HG03066 (cell line): ENCODE measurements around the gene PCNX1.

Experiments used
- ATAC-seq: cut with Tn5 transposase; IDR thresholded peaks from one replicate; pipeline ENCODE4 v1.9.1; 2021; ENCODE audit warnings: low read depth; ENCODE audit not compliant: unreplicated experiment

Gene PCNX1

DNA sequence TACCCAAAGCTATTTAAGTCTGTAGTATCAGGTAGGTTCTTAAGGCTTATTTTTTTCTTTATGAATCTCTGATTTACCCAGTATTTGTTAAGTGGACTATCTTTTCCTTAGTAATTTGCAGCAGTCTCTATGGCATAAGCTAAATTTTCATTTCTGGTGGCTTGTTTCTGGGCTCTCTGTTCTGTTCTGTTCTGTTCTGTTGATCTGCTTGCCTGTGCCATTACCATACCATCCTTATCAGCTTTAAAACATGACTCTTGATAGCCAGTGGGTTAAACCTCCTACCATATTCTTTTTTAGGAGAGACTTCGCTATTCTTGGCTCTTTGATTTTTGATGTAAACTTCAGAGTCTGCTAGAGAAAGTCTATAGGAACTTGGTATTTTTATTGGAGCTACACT, 46.8 kb downstream of the PCNX1 start:
- no peak for ATAC-seq

DNA sequence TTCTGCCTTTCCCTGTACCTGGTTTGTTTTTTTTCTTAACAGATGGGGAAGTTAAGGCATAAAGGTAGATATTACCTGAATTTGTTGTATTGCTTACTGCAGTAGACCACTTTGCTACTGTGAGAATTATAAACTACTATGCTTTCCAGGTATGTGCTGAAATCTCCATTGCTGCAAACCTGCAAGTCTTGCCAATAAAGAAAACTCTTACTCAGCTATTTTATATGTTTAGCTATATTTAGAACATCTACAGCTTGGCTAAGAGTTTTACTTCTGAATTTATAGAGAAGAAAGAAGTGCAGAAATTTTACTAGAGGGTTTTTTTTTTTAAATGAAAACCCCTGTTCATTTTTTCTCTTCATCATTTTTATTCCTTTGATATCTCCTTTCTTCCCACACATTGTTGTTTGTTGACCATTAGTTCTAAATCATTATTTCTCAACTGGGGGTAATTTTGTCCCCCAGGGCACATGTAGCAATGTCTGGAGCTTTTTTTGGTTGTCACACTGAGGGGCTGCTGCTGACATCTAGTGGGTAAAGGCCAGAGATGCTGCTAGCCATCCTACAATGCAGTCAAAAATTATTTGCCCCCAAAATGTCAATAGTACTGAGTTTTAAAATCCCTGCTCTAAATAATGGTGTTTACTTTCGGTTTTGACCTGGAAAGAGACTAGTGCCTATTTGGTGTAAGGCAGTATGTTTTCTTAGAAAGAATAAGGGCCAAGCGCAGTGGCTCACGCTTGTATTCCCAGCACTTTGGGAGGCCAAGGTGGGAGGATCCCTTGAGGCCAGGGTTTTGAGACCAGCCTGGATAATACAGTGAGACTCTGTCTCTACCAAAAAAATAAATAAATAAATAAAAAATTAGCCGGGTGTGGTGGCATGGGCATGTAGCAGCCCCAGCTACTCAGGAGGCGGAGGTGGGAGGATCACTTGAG, 48.6 kb downstream of the PCNX1 start:
- no peak for ATAC-seq

DNA sequence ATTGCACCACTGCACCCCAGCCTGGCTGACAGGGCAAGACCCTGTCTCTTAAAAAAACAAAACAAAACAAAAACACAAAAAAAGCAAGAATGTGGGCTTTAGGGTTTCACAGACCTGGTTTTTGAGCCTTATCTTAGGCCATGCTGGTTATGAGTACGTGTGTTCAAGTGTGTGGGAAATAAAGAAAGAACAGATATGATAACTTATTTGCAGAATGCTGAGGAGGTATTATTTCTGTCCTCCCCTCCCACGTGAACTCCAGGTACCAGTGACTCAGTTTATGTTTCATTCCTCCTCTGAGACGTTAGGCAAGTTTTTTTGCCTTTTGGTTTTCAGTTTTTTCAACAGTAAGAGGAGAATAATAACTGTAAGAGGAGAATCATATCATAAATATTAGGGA, 49.3 kb downstream of the PCNX1 start:
- ATAC-seq: no peak

DNA sequence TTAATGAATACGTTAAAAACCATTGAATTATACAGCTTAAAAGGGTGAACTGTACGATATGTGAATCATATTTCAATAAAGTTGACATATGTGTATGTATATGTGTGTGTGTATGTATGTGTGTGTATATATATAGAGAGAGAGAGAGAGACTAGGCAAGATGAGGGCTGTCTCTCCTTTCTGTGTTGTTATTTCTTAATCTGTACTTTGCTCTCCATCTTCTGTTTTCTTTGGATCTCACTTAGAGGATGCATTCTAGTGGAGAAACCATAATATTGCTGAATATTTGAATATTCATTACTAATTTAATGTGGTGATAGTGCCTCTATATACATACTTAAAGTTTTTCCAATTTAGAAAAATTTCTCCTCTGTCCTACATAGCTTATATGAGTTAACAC, 50.5 kb downstream of the PCNX1 start:
- no peak for ATAC-seq

DNA sequence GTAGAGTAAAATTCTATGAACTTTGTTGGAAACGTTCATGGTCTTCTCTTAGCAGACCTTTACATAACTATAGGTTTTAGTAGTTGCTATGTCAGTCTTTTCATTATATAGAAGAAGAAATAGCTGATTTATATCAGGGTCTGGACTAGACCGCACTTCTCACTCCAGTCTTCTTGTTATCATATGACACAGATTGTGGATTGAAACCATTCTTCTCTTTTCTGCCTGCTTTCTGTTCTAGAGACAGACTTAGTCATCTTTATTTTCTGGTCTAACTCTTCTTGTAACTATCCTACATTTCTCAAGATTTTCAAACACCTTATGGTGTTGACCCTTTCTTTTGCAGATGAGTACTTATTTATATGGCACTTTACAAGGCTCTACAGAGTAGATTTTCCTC, 55.7 kb downstream of the PCNX1 start:
- ATAC-seq: no peak

DNA sequence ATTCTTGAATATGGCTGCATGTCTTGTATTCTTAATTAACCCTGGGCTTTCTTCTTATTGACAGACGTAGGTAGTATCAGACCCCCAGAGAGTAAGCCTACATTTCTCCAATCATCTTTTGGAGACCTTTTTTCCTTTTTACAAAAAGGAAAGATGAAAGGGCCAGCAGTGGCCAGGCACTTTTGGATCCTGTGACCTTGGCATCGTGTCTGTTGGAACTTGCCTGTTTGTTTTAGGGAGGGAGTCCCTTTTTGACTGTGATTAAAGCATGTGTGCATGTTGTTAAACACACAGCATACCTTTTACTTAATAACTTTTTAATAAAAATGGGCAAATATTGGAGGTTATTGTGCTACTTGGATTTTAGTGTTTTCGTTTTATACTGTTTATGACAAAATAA, 57.2 kb downstream of the PCNX1 start:
- ATAC-seq: no peak

DNA sequence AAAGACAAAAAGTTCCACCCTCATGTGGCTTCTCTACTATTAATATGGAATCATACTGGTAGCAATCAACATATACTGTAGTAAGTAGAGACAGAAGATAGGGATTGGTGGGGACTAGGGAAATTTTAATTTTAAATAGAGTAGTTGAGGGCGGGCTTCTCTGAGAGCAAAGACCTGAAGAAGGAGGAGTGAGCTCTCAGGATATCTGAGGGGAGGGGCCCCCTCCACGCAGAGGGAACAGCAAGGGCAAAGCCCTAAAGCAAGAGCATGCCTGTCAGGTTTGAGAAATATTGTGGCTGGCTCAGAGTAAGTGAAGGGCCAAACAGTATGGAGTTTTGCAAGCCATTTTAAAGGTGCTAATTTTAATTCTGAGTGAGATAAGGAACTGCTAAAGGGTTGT, 64.3 kb downstream of the PCNX1 start:
- no peak for ATAC-seq

DNA sequence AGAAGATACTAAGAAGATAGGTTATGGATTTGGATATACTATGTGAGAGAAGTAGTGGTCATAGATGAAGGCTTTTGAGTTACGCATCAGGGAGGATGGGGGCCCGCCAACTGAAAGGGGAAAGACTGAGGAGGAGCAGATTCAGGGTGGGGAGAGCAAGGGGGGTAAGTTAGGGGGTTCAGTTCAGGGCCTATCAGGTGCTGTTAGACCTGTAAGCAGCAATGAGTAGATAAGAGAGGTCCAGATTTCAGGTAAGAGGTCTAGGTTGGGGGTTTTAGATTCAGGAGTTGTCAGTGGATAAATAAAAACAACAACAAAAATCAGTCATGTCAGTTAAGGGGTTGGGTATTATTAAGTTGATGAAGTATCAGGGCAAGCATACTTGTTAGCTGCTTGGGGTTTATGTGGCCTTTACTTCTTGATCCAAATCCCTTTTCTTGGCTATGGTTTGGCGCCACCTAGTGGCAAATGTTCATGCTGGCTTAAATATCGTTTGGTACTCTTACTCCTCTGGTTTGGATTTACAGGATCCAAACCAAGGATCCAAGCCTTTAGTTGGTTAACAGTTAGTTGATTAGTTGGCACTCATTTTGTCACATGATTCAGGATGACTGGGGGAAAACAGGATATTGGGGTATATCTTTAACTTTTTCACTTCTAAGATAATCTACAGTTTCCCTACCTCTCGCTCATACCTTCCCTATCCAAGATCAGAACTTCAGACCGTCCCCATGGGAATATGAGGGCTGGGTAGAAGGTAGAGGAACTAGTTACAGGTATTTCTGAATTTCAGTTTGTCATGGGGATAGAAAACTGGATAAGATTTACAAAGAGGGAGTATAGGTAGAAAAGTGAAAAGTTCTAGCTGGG, 65.1 kb downstream of the PCNX1 start:
- no peak for ATAC-seq

DNA sequence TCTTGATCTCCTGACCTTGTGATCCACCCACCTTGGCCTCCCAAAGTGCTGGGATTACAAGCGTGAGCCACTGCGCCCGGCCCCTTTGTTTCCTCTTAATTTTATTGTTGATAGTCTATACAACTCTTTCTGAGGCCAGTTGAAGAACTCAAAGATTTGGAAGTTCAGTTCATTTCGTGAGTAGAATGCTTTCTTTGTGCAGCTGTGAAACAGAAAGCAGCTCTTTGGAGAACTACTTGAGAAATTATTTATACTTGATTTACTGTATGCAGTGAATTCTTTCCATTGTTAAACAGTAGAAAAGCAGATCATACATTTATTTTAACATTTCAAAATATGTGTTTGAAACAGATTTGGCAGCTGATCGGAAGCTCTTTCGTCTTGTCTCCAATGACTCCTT, 69.3 kb downstream of the PCNX1 start:
- ATAC-seq: no peak

DNA sequence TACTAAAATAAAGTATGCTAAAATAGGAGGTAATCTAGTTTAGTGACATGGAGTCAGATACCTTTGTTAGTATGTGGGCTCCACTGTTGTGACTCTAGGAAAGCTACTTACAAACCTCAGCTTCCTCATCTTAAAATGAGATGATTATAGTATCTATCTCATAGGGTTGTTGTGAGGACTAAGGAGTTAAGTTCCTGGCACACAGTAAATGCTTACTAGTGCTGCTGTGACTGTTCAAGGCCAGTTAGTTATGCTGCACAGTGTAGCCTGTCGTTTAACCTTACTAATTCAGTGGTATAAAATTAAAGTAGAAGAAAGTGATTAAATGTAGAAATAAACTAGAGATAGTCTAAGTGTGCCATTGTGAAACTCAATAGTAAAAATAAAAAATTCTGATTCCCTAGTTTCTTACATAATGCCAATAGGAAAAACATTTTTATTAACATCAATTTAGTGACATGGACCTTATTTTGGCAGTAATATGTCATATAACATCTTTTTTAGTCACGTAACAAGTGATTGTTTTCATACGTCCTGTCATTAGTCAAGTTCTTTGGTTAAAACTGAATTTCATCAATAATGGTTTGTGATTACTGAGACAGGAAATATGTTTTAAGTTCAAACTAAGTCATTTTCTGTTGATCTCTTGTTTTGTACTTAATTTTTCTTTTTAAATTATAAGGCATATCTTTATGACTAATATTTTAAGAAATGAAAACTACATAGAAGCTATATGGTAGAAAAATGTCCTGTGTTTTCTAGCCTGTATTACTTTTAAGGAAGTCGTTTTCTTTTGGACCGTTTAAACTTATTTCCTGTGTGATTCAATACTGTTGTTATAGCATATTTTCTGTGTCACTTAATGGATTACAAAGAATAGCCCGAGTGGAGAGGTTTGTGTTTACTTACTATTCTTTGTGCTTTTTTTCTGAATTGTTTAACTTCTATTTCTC, 74.0 kb downstream of the PCNX1 start:
- no peak for ATAC-seq

DNA sequence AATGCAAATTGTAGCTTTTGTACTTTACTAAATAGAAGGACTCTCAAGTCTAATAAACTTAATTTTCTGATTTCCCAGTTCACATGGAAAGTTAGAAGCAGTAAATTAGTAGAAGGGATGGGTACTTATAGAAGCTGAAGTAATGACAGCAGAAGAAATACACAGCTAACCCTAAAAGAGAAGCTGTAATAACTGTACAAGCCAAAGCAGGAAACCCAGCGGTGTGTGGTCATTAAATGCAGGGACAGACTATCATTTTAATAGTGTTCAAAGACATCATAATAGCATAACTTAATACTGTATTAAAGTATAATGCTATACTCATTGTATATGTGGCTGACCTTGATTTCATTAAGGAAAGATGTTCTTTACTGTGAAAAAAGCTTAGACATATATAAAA, 74.9 kb downstream of the PCNX1 start:
- ATAC-seq: no peak

DNA sequence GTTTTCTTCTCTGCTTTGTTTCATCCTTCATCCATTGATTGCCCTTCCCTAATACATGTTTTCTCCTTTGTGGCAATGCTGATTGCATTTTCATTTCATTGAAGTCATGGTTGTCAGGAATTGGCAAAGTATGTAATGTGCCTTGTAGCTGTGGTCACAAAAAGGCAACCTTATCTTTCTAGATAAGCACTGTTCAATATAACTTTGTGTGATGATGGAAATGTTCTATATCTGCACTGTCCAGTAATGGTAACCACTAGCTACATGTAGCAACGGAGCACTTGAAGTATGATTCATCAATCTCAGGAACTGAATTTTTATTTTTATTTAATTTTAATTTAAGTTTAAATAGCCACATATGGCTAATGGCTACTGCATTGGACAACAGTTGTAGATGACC, 79.8 kb downstream of the PCNX1 start:
- ATAC-seq: no peak

DNA sequence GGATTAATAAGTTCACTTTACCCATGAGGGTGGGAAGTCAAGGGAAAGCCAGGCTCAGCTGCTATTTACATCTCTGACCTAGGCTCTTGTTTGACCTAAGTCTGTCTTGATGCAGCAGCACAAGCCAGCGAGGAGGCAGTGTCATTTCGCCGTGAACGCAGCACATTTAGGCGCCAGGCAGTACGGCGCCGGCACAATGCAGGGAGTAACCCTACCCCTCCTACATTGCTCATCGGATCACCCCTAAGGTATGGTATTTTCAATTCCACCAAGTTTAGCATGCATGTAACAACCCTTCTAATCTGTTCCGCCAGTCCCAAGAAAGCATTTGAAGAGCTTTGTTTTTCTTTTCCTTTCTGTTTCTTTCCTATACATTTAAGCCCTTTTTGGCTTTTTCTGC, 81.2 kb downstream of the PCNX1 start:
- ATAC-seq: no peak

DNA sequence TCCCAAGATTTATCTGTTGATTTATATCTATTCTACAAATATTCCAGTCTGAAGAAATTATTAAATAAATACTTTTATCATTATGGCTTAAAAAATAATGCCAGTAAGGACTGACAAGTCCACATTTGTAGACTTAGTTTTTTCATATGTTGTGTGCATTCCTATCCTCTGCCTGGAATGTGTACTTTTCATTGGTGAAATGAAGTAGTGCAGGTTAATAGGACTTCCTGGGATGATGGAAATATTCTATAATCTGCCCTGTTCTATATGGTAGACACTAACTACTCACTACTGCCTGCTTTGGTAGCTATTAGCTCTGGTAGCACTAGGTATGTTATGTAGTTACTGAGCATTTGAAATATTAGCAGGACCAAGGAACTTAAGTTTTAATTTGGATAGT, 86.7 kb downstream of the PCNX1 start:
- no peak for ATAC-seq

DNA sequence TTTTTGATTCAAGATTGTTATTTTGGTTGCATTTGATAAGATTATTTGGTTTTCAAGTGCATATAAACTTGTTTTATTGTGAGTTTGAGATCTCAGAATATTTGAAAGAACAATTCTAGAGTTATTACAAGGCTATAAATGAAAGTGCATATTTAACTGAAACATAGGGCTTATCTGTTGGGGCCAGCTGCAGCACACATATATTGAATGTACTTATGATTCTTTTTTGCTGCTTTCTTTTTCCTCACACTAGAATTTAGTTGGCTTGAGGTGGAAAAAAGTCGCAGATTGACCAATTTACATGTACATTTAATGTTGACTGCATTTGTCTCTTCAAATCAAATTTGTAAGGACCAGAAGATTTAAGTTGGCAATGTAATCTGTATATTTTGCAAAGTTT, 88.0 kb downstream of the PCNX1 start:
- no peak for ATAC-seq

DNA sequence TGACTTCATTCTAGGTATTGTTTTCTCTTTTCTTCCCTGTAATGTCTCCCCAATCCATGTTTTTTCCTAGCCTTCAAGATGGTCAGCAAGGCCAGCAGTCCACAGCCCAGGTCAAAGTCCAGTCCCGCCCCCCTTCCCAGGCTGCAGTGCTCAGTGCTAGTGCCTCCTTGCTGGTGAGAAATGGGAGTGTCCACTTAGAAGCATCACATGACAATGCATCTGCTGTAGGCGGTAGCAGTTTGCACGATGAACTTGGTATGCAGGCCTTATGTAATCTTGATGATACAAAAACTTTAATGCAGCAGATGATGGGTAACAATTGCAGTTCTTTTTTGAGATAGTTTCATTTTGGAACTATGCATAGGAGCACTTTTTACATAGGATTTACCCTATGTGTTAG, 88.4 kb downstream of the PCNX1 start:
- no peak for ATAC-seq

DNA sequence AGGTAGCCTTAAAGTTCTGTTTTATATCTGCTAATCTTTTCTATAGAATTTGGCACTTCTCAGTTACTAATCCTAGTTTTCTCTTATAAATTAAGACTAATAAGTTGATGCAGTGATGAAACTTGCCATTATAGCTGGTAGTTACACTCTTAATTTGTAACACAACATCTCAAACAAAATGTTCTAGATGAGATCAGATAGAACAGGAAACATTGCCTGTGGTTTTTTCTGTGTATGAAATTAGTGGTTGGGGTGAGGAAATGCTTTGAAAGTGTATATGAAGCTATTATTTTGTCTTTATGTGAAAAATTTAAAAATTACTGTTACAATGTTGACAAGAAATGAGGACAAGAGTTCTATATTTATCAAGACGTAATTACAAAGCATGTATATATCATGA, 91.9 kb downstream of the PCNX1 start:
- no peak for ATAC-seq

DNA sequence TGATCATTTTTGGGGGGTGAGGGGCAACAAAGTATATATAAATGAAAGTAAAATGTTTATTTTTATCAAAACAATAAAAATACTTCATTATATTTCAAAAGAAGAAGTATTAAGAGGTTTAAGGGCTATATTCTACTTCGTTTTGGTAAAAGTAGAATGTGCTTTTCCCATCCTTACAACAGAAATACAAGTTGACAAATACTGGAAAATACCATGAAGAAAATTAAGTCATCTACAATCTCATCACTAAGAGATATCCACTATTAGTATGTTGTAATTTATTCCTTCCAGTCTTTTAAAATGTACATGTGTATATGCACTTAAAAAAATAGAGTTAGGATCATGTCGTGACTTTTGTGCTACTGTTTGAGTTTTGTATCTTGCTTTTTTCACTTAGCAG, 92.8 kb downstream of the PCNX1 start:
- no peak for ATAC-seq

DNA sequence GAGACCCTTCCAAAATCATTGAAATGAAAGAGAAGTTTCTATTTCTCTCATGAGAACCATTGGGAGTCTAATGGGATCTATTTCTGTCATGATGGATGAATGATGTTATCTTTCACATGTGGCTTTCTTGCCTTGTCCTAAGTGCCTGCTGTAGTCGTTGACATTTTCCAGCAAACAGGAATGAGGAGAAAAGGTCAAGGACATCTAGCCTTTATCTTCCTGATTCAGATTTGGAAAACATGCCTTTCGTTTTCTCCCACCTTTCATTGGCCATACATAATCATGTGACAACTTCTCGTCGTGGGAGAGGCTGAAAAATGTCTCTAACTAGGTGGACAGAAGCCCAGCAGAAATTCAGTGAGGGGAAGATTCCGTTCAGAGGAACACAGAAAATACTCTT, 94.5 kb downstream of the PCNX1 start:
- no peak for ATAC-seq

DNA sequence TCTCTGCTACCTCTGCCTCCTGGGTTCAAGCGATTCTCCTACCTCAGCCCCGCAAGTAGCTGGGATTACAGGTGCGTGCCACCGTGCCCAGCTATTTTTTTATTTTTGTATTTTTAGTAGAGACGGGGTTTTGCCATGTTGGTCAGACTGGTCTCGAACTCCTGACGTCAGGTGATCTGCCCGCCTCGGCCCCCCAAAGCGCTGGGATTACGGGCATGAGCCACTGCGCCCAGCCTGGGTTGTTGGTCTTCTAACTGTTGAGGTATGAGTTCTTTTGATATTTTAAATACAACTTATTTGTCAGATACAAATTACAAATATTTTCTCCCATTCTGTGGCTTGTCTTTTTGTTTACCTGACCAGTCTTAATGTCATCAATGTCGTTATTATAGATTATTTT, 95.9 kb downstream of the PCNX1 start:
- ATAC-seq: no peak

DNA sequence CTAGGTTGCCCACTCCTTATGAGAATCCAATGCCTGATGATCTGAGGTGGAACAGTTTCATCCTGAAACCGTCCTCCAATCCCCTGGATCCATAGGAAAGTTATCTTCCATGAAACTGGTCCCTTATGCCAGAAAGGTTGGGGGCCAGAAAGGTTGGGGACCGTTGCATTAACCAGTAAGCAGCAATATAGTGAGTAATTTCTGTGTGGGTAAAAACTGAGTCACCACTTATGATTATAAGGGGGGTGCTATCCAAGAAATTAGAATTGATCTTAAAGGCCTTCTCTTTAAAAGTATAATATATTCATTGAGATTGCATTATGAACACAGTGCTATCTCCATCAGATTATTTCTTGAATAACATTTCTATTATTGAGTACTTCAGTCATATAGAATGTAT, 97.2 kb downstream of the PCNX1 start:
- no peak for ATAC-seq
